Liver (tissue), 9 donors: ENCODE measurements around the gene SCIMP. TPM values are rescaled to one million over a fixed set of nuclear protein-coding genes. Genes with fewer than 3 reads are reported as not detected.
"Not testable (repeated sequence)": the region's sequence is repeated elsewhere in the genome, so short reads cannot be mapped to it uniquely, and the experiment has no call there.

Experiments used
- DNase-seq: peaks from one replicate; pipeline ENCODE4 v3.0.0-alpha.2; 2017; ENCODE audit warnings: low spot score
- H3K27ac ChIP-seq, 2 donors: one replicate each; pipeline ENCODE4 v1.7.0; 2013; ENCODE audit warnings: inconsistent platforms in 2 of 2, low read length in 2 of 2, control low read depth in 1 of 2, low read depth in 1 of 2, mild to moderate bottlenecking in 1 of 2
- H3K27me3 ChIP-seq, 4 donors: one replicate each; pipeline versions ENCODE4 v1.6.1 to v1.7.0; 2013; ENCODE audit warnings: low read length in 3 of 4, inconsistent platforms in 1 of 4, mild to moderate bottlenecking in 1 of 4, moderate library complexity in 1 of 4; ENCODE audit not compliant: control insufficient read depth in 4 of 4, insufficient read depth in 4 of 4
- H3K36me3 ChIP-seq, 4 donors: one replicate each; pipeline versions ENCODE4 v1.6.1 to v1.7.0; 2013; ENCODE audit warnings: low read length in 3 of 4, mild to moderate bottlenecking in 3 of 4, low read depth in 1 of 4, moderate library complexity in 1 of 4; ENCODE audit not compliant: control insufficient read depth in 4 of 4, insufficient read depth in 3 of 4
- H3K4me1 ChIP-seq, 4 donors: one replicate each; pipeline versions ENCODE4 v1.6.1 to v1.7.0; 2013; ENCODE audit warnings: low read length in 3 of 4, mild to moderate bottlenecking in 3 of 4, moderate library complexity in 1 of 4; ENCODE audit not compliant: control insufficient read depth in 4 of 4, insufficient read depth in 4 of 4
- H3K4me3 ChIP-seq, 3 donors: one replicate each; pipeline versions ENCODE4 v1.6.1 to v1.7.0; 2013; ENCODE audit warnings: low read length in 3 of 3, control low read depth in 1 of 3, low read depth in 1 of 3, mild to moderate bottlenecking in 1 of 3
- H3K9ac ChIP-seq, 2 donors: one replicate each; pipeline ENCODE4 v1.7.0; 2013; ENCODE audit warnings: low read length in 2 of 2, mild to moderate bottlenecking in 2 of 2, moderate library complexity in 2 of 2, control low read depth in 1 of 2, low read depth in 1 of 2
- H3K9me3 ChIP-seq, 4 donors: one replicate each; pipeline versions ENCODE4 v1.6.1 to v1.7.0; 2013; ENCODE audit warnings: low read length in 3 of 4; ENCODE audit not compliant: control insufficient read depth in 4 of 4
- FOXA2 ChIP-seq: IDR thresholded peaks from 2 replicates; pipeline ENCODE4 v1.6.1; 2016; ENCODE audit warnings: antibody characterized with exemption
- HNF4A ChIP-seq, 2 donors: conservative IDR thresholded peaks; 2 replicates each; pipeline ENCODE4 v1.6.1; 2016; ENCODE audit warnings: antibody characterized with exemption in 2 of 2, mild to moderate bottlenecking in 2 of 2
- HNF4G ChIP-seq: IDR thresholded peaks from 2 replicates; pipeline ENCODE4 v1.6.1; 2016; ENCODE audit warnings: antibody characterized with exemption
- JUND ChIP-seq, 2 donors: IDR thresholded peaks; 2 replicates each; pipeline ENCODE4 v1.6.1; 2016; ENCODE audit warnings: antibody characterized with exemption in 2 of 2
- RAD21 ChIP-seq, 2 donors: IDR thresholded peaks; 2 replicates each; pipeline ENCODE4 v1.6.1; 2016; ENCODE audit warnings: antibody characterized with exemption in 2 of 2, mild to moderate bottlenecking in 2 of 2
- RXRA ChIP-seq, 2 donors: IDR thresholded peaks; 2 replicates each; pipeline ENCODE4 v1.6.1; 2017 to 2018; ENCODE audit warnings: antibody characterized with exemption in 2 of 2, mild to moderate bottlenecking in 1 of 2
- WGBS: extraction: QIAGEN DNeasy Blood & Tissue Kit; methylation state at CpG from one replicate; pipeline ENCODE4 v1.1.7; 2013; 5-methylcytosine and 5-hydroxymethylcytosine counted together
- polyA plus RNA-seq, 2 donors: library from polyadenylated mRNA; stranded (reverse) in 1 of 2; unstranded in 1 of 2; fragments of 200-250 nt in 1 of 2; fragments of >200 nt in 1 of 2; fragmentation: Nextera tagmentation in 1 of 2; extraction: Ambion mirVana in 1 of 2; gene quantifications; one replicate each; pipeline versions ENCODE4 v1.2.1 to v1.2.3, GENCODE V29; 2013 to 2015
- total RNA-seq, 2 donors: library from RNA; depleted of rRNA; stranded (reverse); fragments of >200 nt; gene quantifications; one replicate each; pipeline ENCODE4 v1.2.3, GENCODE V29; 2014
- TF ChIP-seq, protein P1 (sequence below): IDR thresholded peaks from 2 replicates; pipeline ENCODE4 v1.6.1; 2016; ENCODE audit warnings: antibody characterized with exemption, mild to moderate bottlenecking
- donor health status: healthy.
- donor health status: healthy.
- donor health status: healthy.
- donor health status: healthy.
- donor health status: healthy.

SCIMP gene
- total and polyA plus RNA-seq, 4 donors, result 3.0 to 5.7 (median 3.5) TPM

GRCh38 chr17:5164436-5164835, 70.2 kb downstream of the SCIMP start (continued):
- TF ChIP-seq HNF4G (no peak), HNF4A (conservative IDR thresholded peaks at IDR 0.05) (no peak), RXRA (IDR thresholded peaks at IDR 0.05) (no peak), RAD21 (IDR thresholded peaks at IDR 0.05) (no peak), JUND (IDR thresholded peaks at IDR 0.05) (no peak), FOXA2 (no peak)
- TF ChIP-seq, protein P1, sequence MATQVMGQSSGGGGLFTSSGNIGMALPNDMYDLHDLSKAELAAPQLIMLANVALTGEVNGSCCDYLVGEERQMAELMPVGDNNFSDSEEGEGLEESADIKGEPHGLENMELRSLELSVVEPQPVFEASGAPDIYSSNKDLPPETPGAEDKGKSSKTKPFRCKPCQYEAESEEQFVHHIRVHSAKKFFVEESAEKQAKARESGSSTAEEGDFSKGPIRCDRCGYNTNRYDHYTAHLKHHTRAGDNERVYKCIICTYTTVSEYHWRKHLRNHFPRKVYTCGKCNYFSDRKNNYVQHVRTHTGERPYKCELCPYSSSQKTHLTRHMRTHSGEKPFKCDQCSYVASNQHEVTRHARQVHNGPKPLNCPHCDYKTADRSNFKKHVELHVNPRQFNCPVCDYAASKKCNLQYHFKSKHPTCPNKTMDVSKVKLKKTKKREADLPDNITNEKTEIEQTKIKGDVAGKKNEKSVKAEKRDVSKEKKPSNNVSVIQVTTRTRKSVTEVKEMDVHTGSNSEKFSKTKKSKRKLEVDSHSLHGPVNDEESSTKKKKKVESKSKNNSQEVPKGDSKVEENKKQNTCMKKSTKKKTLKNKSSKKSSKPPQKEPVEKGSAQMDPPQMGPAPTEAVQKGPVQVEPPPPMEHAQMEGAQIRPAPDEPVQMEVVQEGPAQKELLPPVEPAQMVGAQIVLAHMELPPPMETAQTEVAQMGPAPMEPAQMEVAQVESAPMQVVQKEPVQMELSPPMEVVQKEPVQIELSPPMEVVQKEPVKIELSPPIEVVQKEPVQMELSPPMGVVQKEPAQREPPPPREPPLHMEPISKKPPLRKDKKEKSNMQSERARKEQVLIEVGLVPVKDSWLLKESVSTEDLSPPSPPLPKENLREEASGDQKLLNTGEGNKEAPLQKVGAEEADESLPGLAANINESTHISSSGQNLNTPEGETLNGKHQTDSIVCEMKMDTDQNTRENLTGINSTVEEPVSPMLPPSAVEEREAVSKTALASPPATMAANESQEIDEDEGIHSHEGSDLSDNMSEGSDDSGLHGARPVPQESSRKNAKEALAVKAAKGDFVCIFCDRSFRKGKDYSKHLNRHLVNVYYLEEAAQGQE, result no peak

DNA sequence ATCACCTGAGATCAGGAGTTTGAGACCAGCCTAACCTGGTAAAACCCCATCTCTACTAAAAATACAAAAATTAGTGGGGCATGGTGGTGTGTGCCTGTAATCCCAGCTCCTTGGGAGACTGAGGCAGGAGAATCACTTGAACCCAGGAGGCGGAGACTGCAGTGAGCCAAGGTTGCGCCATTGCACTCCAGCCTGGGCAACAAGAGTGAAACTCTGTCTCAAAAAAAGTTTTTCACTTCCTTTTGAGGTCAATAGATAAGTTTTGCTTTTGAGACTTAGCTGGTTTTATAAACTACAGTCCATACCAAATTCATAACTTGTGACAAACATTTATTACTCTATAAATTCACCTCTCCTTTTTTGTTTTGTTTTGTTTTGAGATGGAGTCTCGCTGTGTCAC, 72.9 kb downstream of the SCIMP start:
- not testable (repeated sequence) for H3K27me3 ChIP-seq, H3K36me3 ChIP-seq, H3K9ac ChIP-seq, H3K4me1 ChIP-seq, DNase-seq, H3K27ac ChIP-seq, H3K4me3 ChIP-seq, H3K9me3 ChIP-seq
- 76% methylated on average over 3 of the region's 3 CpGs for WGBS

DNA sequence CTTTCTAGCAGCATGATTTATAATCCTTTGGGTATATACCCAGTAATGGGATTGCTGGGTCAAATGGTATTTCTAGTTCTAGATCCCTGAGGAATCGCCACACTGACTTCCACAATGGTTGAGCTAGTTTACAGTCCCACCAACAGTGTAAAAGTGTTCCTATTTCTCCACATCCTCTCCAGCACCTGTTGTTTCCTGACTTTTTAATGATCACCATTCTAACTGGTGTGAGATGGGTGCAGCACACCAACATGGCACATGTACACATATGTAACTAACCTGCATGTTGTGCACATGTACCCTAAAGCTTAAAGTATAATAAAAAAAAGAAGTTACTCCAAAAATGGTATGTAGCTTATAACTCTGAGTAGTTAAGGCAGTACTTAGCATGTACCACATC, 74.0 kb downstream of the SCIMP start:
- not testable (repeated sequence) for DNase-seq, H3K27me3 ChIP-seq, H3K9me3 ChIP-seq, H3K4me1 ChIP-seq, H3K36me3 ChIP-seq, H3K4me3 ChIP-seq, H3K9ac ChIP-seq, H3K27ac ChIP-seq
- 71% methylated on average over 1 of the region's 1 CpG for WGBS

Other genes with a start within 250 kb of the SCIMP start
- gene CAMTA2, start 247.2 kb downstream of the SCIMP start, total RNA-seq, result 1 to 10 TPM; 7.8 to 9.6 TPM
- 10 to 100 TPM; 14.3 to 17.6 TPM for gene CAMTA2, start 247.2 kb downstream of the SCIMP start, polyA plus RNA-seq
- under 1 TPM; 0.28 to 0.42 TPM for gene INCA1, start 237.3 kb downstream of the SCIMP start, total RNA-seq
- under 1 TPM; 0.68 to 0.75 TPM for gene INCA1, start 237.3 kb downstream of the SCIMP start, polyA plus RNA-seq
- 10 to 100 TPM; 19.7 to 62.2 TPM for gene KIF1C, start 236.9 kb downstream of the SCIMP start, total RNA-seq
- 10 to 100 TPM; 10.4 to 53.8 TPM for gene KIF1C, start 236.9 kb downstream of the SCIMP start, polyA plus RNA-seq
- gene SLC52A1, start 199.4 kb downstream of the SCIMP start, total RNA-seq, result under 1 TPM in 1 of 2 donors, not detected in 1; 0.28 TPM
- gene SLC52A1, start 199.4 kb downstream of the SCIMP start, polyA plus RNA-seq, result under 1 TPM; 0.08 to 0.11 TPM
- 1 to 10 TPM; 1.6 TPM for gene ZFP3, start 156.4 kb downstream of the SCIMP start, total RNA-seq
- under 1 TPM; 0.46 to 0.56 TPM for gene ZFP3, start 156.4 kb downstream of the SCIMP start, polyA plus RNA-seq
- 1 to 10 TPM; 2.5 to 4.0 TPM for gene ZNF232, start 123.0 kb downstream of the SCIMP start, total RNA-seq
- 1 to 10 TPM; 2.9 to 3.0 TPM for gene ZNF232, start 123.0 kb downstream of the SCIMP start, polyA plus RNA-seq
- gene USP6, start 118.8 kb downstream of the SCIMP start, total RNA-seq, result under 1 TPM; under 0.01 to 0.05 TPM
- under 1 TPM in 1 of 2 donors, not detected in 1; 0.18 TPM for gene USP6, start 118.8 kb downstream of the SCIMP start, polyA plus RNA-seq
- 1 to 10 TPM; 6.7 to 7.4 TPM for gene ZNF594, start 43.0 kb downstream of the SCIMP start, total RNA-seq
- 1 to 10 TPM in 1 of 2 donors, under 1 TPM in 1; 0.76 to 1.5 TPM for gene ZNF594, start 43.0 kb downstream of the SCIMP start, polyA plus RNA-seq
- gene RABEP1, start 47.4 kb upstream of the SCIMP start, total RNA-seq, result 10 to 100 TPM; 21.5 to 26.6 TPM
- gene RABEP1, start 47.4 kb upstream of the SCIMP start, polyA plus RNA-seq, result 10 to 100 TPM; 13.3 to 19.7 TPM
- gene NUP88, start 184.8 kb upstream of the SCIMP start, total RNA-seq, result 100 to 1,000 TPM in 1 of 2 donors, 10 to 100 TPM in 1; 61.4 to 124 TPM
- gene NUP88, start 184.8 kb upstream of the SCIMP start, polyA plus RNA-seq, result 10 to 100 TPM; 39.6 to 53.4 TPM
- gene RPAIN, start 185.3 kb upstream of the SCIMP start, total RNA-seq, result 10 to 100 TPM; 21.7 to 37.0 TPM
- 10 to 100 TPM; 10.9 to 34.0 TPM for gene RPAIN, start 185.3 kb upstream of the SCIMP start, polyA plus RNA-seq
- 100 to 1,000 TPM in 1 of 2 donors, 10 to 100 TPM in 1; 94.9 to 107 TPM for gene C1QBP, start 204.3 kb upstream of the SCIMP start, total RNA-seq
- gene C1QBP, start 204.3 kb upstream of the SCIMP start, polyA plus RNA-seq, result 100 to 1,000 TPM; 118 to 123 TPM
- 10 to 100 TPM in 1 of 2 donors, 1 to 10 TPM in 1; 7.7 to 12.7 TPM for gene DHX33, start 234.1 kb upstream of the SCIMP start, total RNA-seq
- gene DHX33, start 234.1 kb upstream of the SCIMP start, polyA plus RNA-seq, result 1 to 10 TPM; 2.5 to 6.4 TPM